Measurements from ENCODE around the gene ST6GAL1. TPM values are rescaled to one million over a fixed set of nuclear protein-coding genes. Genes with fewer than 3 reads are reported as not detected.
"Not testable (repeated sequence)": the region's sequence is repeated elsewhere in the genome, so short reads cannot be mapped to it uniquely, and the experiment has no call there.

ST6GAL1 gene
- total and polyA plus RNA-seq, 2 of the 8 experiments (the other 6 are each of a cell fraction or from before 2014, with no cell fraction given) = 62.8 to 80.9 TPM

GRCh38 chr3:186883686-186884058 lies 46.7 kb upstream of the ST6GAL1 start (continued):
- no peak for TF ChIP-seq SP4 (IDR thresholded peaks at IDR 0.05; ENCODE audit: low read length)

GRCh38 chr3:186884868-186885267 lies 45.5 kb upstream of the ST6GAL1 start:
- WGBS, 2 experiments (ENCODE audit: extremely low coverage in 1 of 2, insufficient coverage in 1 of 2, insufficient read length in 1 of 2, insufficient replicate concordance in 2 of 2, low coverage in 1 of 2, low lambda C conversion rate in 2 of 2, missing lambda C conversion rate in 1 of 2) = 95% methylated on average over 10 of the region's 29 CpGs; no CpG with 5 or more reads in 1 of the 2 experiments
- not testable (repeated sequence) for FAIRE-seq

More at GRCh38 chr3:186884868-186885267, 45.5 kb upstream of the ST6GAL1 start:
- H3K79me2 ChIP-seq (ENCODE audit: control insufficient read depth in 1 of 2, insufficient read depth in 2 of 2, low read length in 2 of 2); H3K4ac ChIP-seq (replicated peaks; ENCODE audit: insufficient read length, low read depth, low read length); H2AK5ac ChIP-seq (ENCODE audit: low read depth, low read length); H3K27ac ChIP-seq (ENCODE audit: low read depth, low read length); H4K5ac ChIP-seq (ENCODE audit: insufficient read length, low read depth, low read length); H2BK5ac ChIP-seq (ENCODE audit: low read depth, low read length); H3K9me3 ChIP-seq (ENCODE audit: insufficient read depth in 2 of 2, low read depth in 1 of 2, low read length in 1 of 2); H4K91ac ChIP-seq (replicated peaks; ENCODE audit: insufficient read length, low read length); H2BK15ac ChIP-seq (ENCODE audit: low read length); H3K27me3 ChIP-seq (replicated peaks in 1 of 4; ENCODE audit: control insufficient read depth in 3 of 4, extremely low read depth in 1 of 4, insufficient read depth in 3 of 4, low read length in 3 of 4); H2BK12ac ChIP-seq (ENCODE audit: low read depth, low read length); H4K8ac ChIP-seq (ENCODE audit: extremely low read depth, insufficient read depth, low read length); H3K14ac ChIP-seq (ENCODE audit: insufficient read length); H3K23me2 ChIP-seq (ENCODE audit: low read depth, low read length); H3K9ac ChIP-seq (replicated peaks in 1 of 4; ENCODE audit: extremely low read depth in 1 of 4, low read depth in 3 of 4, low read length in 3 of 4); H3K23ac ChIP-seq (ENCODE audit: insufficient read length); H3K18ac ChIP-seq (ENCODE audit: extremely low read depth, low read length); H2BK20ac ChIP-seq (ENCODE audit: low read length); DNase-seq (ENCODE audit: low read depth in 1 of 2, low spot score in 2 of 2); H3K79me1 ChIP-seq (ENCODE audit: low read depth, low read length); H3K36me3 ChIP-seq (ENCODE audit: control insufficient read depth in 2 of 4, insufficient read depth in 4 of 4, low read length in 3 of 4); H3K56ac ChIP-seq (replicated peaks; ENCODE audit: insufficient read length, low read depth, low read length); H2BK120ac ChIP-seq (replicated peaks; ENCODE audit: low read depth, low read length); H2AFZ ChIP-seq (ENCODE audit: low read length); H4K20me1 ChIP-seq (replicated peaks in 1 of 2; ENCODE audit: control insufficient read depth in 1 of 2, insufficient read depth in 2 of 2, low read length in 2 of 2); H3K4me2 ChIP-seq (ENCODE audit: insufficient read depth in 1 of 2, low read depth in 2 of 2, low read length in 2 of 2); H3K4me3 ChIP-seq (ENCODE audit: extremely low read depth in 1 of 4, insufficient read depth in 2 of 4, low read depth in 3 of 4, low read length in 4 of 4); POLR2A ChIA-PET (ENCODE audit: partially characterized antibody); CTCF ChIA-PET (ENCODE audit: partially characterized antibody): not testable (repeated sequence)
- H3K4me1 ChIP-seq (replicated peaks in 1 of 4; ENCODE audit: control insufficient read depth in 3 of 4, insufficient read depth in 4 of 4, low read length in 3 of 4) = peaks cover 0 to 16% (median 12%) of the 10 kb centered on the region in 4 experiments; a peak in 5 of 7 replicates

Data from H1 (cell line).